ENCODE results near the gene FRMPD2. TPM values are rescaled to one million over a fixed set of nuclear protein-coding genes. Genes with fewer than 3 reads are reported as not detected.

FRMPD2 gene
- total RNA-seq, 1 experiment from 2014 or later = not detected

DNA sequence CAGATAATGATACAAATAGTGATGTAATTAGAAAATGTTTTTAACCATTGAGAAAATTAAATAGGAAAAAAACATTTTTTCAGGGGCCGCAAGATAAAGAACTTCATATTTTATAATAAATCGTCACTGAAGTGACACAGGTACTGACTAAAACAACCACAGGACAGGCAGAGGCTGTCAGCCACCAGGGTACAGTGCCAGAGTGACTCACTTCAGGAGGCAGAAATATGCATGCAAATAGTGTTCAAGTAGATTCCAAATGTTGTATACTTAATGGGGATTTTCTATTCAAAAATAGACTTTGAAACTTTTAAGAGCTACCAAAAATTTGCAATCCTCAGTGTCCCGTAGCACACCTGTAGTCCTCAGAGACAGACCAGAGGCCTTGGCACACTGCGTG is 68.6 kb downstream of the FRMPD2 start:
- no peaks in the 10 kb centered on the region for H3K4me1 ChIP-seq
- intact Hi-C loops (cut with micrococcal nuclease; ENCODE audit: unreplicated experiment) = no loop called here
- peaks cover 2% of the 10 kb centered on the region; the same call in 1 of the 2 replicates for H3K27me3 ChIP-seq (replicated peaks; ENCODE audit: control insufficient read depth, insufficient read depth, low read length)
- no peaks in the 10 kb centered on the region for H3K36me3 ChIP-seq (ENCODE audit: control insufficient read depth, insufficient read depth, low read length)
- CTCF ChIA-PET = no interaction called here
- BruUV-seq (replicated peaks) = no TSS peak
- no peak overlapping the region for H3K4me3 ChIP-seq (ENCODE audit: low read depth, low read length)
- Mint-ChIP-seq H3K4me3 (ENCODE audit: unreplicated experiment) (no peak overlapping the region), H3K36me3 (ENCODE audit: insufficient read depth, unreplicated experiment) (peaks cover 5% of the 10 kb centered on the region), H3K4me1 (ENCODE audit: low read depth, unreplicated experiment) (peaks cover 10% of the 10 kb centered on the region), H3K27ac (ENCODE audit: unreplicated experiment) (no peak overlapping the region), H3K9me3 (ENCODE audit: unreplicated experiment) (no peaks in the 10 kb centered on the region), H3K27me3 (ENCODE audit: insufficient read depth, unreplicated experiment) (peaks cover 5% of the 10 kb centered on the region)
- POLR2A ChIA-PET = no interaction called here
- TF ChIP-seq, protein P1, sequence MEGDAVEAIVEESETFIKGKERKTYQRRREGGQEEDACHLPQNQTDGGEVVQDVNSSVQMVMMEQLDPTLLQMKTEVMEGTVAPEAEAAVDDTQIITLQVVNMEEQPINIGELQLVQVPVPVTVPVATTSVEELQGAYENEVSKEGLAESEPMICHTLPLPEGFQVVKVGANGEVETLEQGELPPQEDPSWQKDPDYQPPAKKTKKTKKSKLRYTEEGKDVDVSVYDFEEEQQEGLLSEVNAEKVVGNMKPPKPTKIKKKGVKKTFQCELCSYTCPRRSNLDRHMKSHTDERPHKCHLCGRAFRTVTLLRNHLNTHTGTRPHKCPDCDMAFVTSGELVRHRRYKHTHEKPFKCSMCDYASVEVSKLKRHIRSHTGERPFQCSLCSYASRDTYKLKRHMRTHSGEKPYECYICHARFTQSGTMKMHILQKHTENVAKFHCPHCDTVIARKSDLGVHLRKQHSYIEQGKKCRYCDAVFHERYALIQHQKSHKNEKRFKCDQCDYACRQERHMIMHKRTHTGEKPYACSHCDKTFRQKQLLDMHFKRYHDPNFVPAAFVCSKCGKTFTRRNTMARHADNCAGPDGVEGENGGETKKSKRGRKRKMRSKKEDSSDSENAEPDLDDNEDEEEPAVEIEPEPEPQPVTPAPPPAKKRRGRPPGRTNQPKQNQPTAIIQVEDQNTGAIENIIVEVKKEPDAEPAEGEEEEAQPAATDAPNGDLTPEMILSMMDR (IDR thresholded peaks at IDR 0.05; ENCODE audit: insufficient read depth in 1 of 2, low read depth in 1 of 2, low read length in 1 of 2, severe bottlenecking in 1 of 2, unreplicated experiment in 1 of 2) = no peak
- H3K9me3 ChIP-seq = no peaks in the 10 kb centered on the region
- no peak for DNase-seq

DNA sequence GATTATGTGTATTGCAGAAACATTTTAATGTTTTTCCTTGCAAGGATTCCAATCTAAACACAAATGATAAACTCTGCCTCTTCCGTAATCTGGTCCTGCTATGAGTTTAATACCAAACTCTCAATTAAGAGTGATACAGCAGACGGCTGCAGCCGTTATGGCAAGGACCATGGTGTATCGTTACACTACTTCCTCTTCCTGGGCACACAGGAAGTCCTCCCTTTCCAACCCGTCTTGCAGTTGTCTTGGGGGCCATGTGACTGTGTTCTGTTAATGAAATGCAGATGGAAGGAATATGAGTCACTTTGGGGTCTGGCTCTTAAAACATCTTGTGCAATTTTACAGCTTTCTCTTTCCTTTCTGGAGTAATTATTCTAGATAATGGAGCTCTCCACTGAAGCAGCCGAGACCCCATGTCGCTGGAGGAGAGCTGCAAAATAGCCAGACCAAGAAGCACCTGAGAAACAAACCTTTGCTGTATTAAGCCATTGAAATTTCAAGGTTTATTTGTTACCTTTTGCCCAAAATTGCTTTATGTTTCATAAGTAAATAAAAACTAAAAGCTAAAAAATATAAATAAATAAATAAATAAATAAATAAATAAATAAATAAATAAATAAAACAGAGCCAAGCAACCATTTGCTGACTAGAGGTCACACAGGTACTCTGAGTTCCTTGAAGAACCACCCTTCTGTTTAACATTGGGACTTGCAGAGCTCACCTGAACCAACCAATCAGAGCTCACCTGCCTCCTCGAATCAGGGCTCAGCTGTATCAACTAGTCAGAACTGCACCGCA is 74.7 kb downstream of the FRMPD2 start:
- H3K9me3 ChIP-seq = no peaks in the 10 kb centered on the region
- ChIA-PET POLR2A (no interaction called here), CTCF (no interaction called here)
- Mint-ChIP-seq H3K36me3 (ENCODE audit: insufficient read depth, unreplicated experiment) (no peaks in the 10 kb centered on the region), H3K27me3 (ENCODE audit: insufficient read depth, unreplicated experiment) (peaks cover 3% of the 10 kb centered on the region), H3K4me3 (ENCODE audit: unreplicated experiment) (no peak overlapping the region), H3K9me3 (ENCODE audit: unreplicated experiment) (no peaks in the 10 kb centered on the region), H3K4me1 (ENCODE audit: low read depth, unreplicated experiment) (peaks cover under 1% of the 10 kb centered on the region), H3K27ac (ENCODE audit: unreplicated experiment) (no peak overlapping the region)
- no TSS peak for BruUV-seq (replicated peaks)
- no peaks in the 10 kb centered on the region for H3K36me3 ChIP-seq (ENCODE audit: control insufficient read depth, insufficient read depth, low read length)
- peaks cover 7% of the 10 kb centered on the region for H3K4me1 ChIP-seq
- intact Hi-C loops (cut with micrococcal nuclease; ENCODE audit: unreplicated experiment) = loop anchor here (5.0 kb wide), 1 partner anchor 88 kb away; no protein-coding TSS in a partner anchor
- no peak overlapping the region for H3K4me3 ChIP-seq (ENCODE audit: low read depth, low read length)
- TF ChIP-seq, protein P1 (IDR thresholded peaks at IDR 0.05; ENCODE audit: insufficient read depth in 1 of 2, low read depth in 1 of 2, low read length in 1 of 2, severe bottlenecking in 1 of 2, unreplicated experiment in 1 of 2) = no peak
- no peak for DNase-seq
- H3K27me3 ChIP-seq (replicated peaks; ENCODE audit: control insufficient read depth, insufficient read depth, low read length) = no peaks in the 10 kb centered on the region

- H3K4me1 Mint-ChIP-seq (ENCODE audit: low read depth, unreplicated experiment) = peaks cover 11% of the 10 kb centered on the region
- intact Hi-C loops (cut with micrococcal nuclease; ENCODE audit: unreplicated experiment) = loop anchor here (5.0 kb wide), 1 partner anchor 90 kb away; no protein-coding TSS in a partner anchor
- CTCF ChIA-PET = interaction anchor here (0.5 kb wide), 1 partner anchor 607 kb away, joined by 9 read pairs; no protein-coding TSS in a partner anchor
- TF ChIP-seq, protein P1 (IDR thresholded peaks at IDR 0.05; ENCODE audit: insufficient read depth in 1 of 2, low read depth in 1 of 2, low read length in 1 of 2, severe bottlenecking in 1 of 2, unreplicated experiment in 1 of 2) = no peak
- H3K27ac Mint-ChIP-seq (ENCODE audit: unreplicated experiment) = no peak overlapping the region
- Histone ChIP-seq H3K36me3 (ENCODE audit: control insufficient read depth, insufficient read depth, low read length) (no peaks in the 10 kb centered on the region), H3K27me3 (replicated peaks; ENCODE audit: control insufficient read depth, insufficient read depth, low read length) (no peaks in the 10 kb centered on the region), H3K4me3 (ENCODE audit: low read depth, low read length) (no peak overlapping the region), H3K9me3 (no peaks in the 10 kb centered on the region), H3K4me1 (peaks cover 17% of the 10 kb centered on the region)
- POLR2A ChIA-PET = no interaction called here
- no TSS peak for BruUV-seq (replicated peaks)
- peaks cover 3% of the 10 kb centered on the region for H3K27me3 Mint-ChIP-seq (ENCODE audit: insufficient read depth, unreplicated experiment)
- H3K4me3 Mint-ChIP-seq (ENCODE audit: unreplicated experiment) = no peak overlapping the region
- no peaks in the 10 kb centered on the region for H3K9me3 Mint-ChIP-seq (ENCODE audit: unreplicated experiment)
- H3K36me3 Mint-ChIP-seq (ENCODE audit: insufficient read depth, unreplicated experiment) = no peaks in the 10 kb centered on the region
- no peak for DNase-seq
Observed at GRCh38 chr10:48197236-48197899, 77.1 kb downstream of the FRMPD2 start.

Measured in Caco-2 (cell line).